Mucosa of descending colon (tissue), 3 donors: ENCODE data around the gene RCOR3. TPM values are rescaled to one million over a fixed set of nuclear protein-coding genes. Genes with fewer than 3 reads are reported as not detected.

Source experiments
- ATAC-seq: fragments of 200-7000 bp; cut with Tn5 transposase; one replicate; pipeline ENCODE4 v1.9.1; 2020; ENCODE audit warnings: mild to moderate bottlenecking, moderate library complexity
- DNase-seq, 3 donors: peaks; one replicate each; pipeline ENCODE4 v3.0.0-alpha.2; 2020
- H3K36me3 ChIP-seq: fragments of 200-600 bp; one replicate; pipeline ENCODE4 v1.8.0; 2021; ENCODE audit warnings: low read depth, mild to moderate bottlenecking
- H3K4me1 ChIP-seq: fragments of 200-600 bp; one replicate; pipeline ENCODE4 v1.8.0; 2021; ENCODE audit warnings: low read depth, mild to moderate bottlenecking
- H3K4me3 ChIP-seq: fragments of 200-600 bp; one replicate; pipeline ENCODE4 v1.8.0; 2021; ENCODE audit warnings: mild to moderate bottlenecking
- H3K9me3 ChIP-seq: fragments of 200-600 bp; one replicate; pipeline ENCODE4 v1.8.0; 2021; ENCODE audit warnings: mild to moderate bottlenecking
- intact Hi-C, 2 donors: fragments of 100-400 bp; cut with DNase I in 1 of 2; cut with micrococcal nuclease in 1 of 2; formaldehyde crosslinking; loops; one replicate each; pipeline versions ENCODE4 v1.11.0 to v1.11.1; 2022; cut with DNase I, micrococcal nuclease
- total RNA-seq, 3 donors: library from RNA; stranded (reverse); fragmentation: NEBNext Ultra II Directional in 2 of 3; extraction: Animal tissue kit (Norgen Biotek cat#: 25700) in 2 of 3; gene quantifications; one replicate each; pipeline versions ENCODE4 v1.2.1 to v1.2.4, GENCODE V29; 2021 to 2023
- TF ChIP-seq, protein P1 (sequence below): fragments of 200-600 bp; IDR thresholded peaks from one replicate; pipeline ENCODE4 v1.8.0; 2022; ENCODE audit warnings: antibody characterized with exemption, mild to moderate bottlenecking
- donor health status: DM: no; HTN: no; CAD: no; lungs with moderate emphysema.
- donor health status: DM: no; HTN: no; CAD: no.
- donor health status: DM: no; HTN: yes; CAD: no.

Gene RCOR3
- total RNA-seq, 3 donors from 2014 or later, result 41.1 to 68.0 (median 60.4) TPM

DNA sequence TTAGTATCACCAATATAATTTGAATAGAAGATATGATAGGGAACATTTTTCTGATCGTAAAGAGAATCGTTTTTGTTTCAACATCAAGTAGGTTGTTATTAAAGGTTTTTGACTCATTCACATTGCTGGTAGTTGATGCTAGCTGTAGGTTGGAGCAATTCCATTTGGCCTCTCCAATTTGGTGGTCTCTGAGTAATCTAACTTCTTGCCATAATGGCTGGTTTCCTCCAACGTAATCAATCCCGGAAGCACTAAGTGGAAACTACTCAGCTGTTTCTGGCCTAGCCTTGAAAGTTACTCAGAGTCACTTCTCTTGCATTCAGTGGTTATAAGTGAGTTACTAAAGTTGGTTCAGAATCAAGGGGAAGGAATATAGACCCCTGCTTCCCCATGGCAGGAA, 26.0 kb downstream of the RCOR3 start:
- H3K36me3 ChIP-seq, result no peaks in the 10 kb centered on the region
- no peaks in the 10 kb centered on the region for H3K4me1 ChIP-seq
- TF ChIP-seq, protein P1, sequence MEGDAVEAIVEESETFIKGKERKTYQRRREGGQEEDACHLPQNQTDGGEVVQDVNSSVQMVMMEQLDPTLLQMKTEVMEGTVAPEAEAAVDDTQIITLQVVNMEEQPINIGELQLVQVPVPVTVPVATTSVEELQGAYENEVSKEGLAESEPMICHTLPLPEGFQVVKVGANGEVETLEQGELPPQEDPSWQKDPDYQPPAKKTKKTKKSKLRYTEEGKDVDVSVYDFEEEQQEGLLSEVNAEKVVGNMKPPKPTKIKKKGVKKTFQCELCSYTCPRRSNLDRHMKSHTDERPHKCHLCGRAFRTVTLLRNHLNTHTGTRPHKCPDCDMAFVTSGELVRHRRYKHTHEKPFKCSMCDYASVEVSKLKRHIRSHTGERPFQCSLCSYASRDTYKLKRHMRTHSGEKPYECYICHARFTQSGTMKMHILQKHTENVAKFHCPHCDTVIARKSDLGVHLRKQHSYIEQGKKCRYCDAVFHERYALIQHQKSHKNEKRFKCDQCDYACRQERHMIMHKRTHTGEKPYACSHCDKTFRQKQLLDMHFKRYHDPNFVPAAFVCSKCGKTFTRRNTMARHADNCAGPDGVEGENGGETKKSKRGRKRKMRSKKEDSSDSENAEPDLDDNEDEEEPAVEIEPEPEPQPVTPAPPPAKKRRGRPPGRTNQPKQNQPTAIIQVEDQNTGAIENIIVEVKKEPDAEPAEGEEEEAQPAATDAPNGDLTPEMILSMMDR, result no peak
- no peak overlapping the region for H3K4me3 ChIP-seq
- intact Hi-C loops, result no loop called here
- no peaks in the 10 kb centered on the region for H3K9me3 ChIP-seq
- no peak for DNase-seq
- ATAC-seq, result no peak

DNA sequence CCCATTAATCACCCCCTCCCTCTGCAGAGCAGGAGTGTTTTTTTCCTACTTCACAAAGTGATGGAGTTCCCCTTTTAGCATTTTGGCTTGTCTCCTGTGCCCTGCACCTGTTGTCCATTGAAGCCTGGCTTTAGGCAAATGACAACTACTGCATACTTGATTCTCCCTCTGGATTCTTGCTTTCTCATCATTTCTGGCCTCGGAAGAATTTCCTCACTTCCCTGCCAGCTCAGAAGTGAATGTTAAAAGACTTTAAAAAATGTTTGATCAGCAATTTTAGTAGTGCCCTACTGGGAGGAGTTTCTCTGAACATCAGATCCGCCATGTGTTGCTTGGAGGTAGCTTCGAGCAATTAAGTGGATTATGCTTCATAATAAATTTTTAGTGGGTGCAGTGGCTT, 28.1 kb downstream of the RCOR3 start:
- DNase-seq, result no peak
- no peak overlapping the region for H3K4me3 ChIP-seq
- no peaks in the 10 kb centered on the region for H3K9me3 ChIP-seq
- TF ChIP-seq, protein P1, result no peak
- intact Hi-C loops, result no loop called here
- ATAC-seq, result no peak
- H3K4me1 ChIP-seq, result no peaks in the 10 kb centered on the region
- H3K36me3 ChIP-seq, result no peaks in the 10 kb centered on the region

DNA sequence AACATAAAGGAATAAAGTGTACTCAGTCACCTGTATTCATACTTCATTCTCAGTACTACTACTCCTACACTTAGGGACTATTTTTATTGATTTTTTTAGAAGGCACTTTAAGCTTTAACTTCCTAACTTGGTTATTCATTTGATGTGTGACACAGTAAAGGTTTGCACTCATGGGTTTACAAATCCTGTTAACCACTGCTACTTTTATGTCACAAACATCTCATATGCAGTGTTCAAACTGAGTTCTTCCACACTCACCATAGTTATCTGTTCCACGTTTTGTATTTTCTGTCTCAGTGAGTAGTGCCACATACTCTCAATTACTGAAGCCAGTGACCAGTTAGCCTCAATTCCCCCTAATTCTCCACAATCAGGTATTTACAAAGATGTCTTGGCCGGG, 33.2 kb downstream of the RCOR3 start:
- Histone ChIP-seq H3K9me3 (no peaks in the 10 kb centered on the region), H3K4me3 (no peak overlapping the region), H3K36me3 (no peaks in the 10 kb centered on the region), H3K4me1 (no peaks in the 10 kb centered on the region)
- intact Hi-C loops, result no loop called here
- TF ChIP-seq, protein P1, result no peak
- ATAC-seq (no peak), DNase-seq (no peak)

DNA sequence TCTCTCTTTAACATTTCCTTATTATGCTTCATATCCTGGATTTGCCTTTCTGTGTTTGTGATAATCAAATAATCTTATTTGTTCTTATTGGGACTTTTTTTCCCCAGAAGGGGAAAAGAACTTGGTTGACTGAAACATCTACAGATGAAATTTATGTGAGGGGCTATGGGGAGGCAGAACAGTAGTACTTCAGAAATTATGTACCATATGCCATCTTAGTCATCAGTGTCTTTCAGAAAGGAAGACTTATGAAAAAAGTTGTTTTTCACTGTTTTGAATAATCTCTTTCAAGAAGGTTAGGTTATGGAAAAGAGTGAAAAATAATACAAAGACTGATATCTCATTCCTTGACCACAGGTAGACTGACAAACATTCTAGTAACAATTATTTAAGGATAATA, 37.2 kb downstream of the RCOR3 start:
- no peak for ATAC-seq

DNA sequence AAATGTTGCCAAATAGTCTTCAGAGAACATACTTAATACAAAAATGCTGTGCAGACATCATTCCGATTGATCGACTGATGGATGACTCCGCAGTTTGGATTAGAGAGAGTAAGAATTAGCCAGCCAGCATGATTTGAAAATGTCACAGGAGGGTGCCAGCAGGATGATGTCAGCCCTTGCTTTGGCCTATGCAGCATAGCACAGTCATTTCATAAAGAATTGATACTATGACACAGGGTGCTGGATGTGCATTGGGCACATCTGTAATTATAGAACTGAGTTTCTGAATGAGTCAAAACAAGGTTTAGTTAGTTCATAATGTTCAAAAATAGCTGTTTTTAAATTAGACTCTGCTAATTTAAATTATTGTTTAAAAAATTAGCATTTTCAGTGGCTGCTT, 45.9 kb downstream of the RCOR3 start:
- Histone ChIP-seq H3K4me1 (no peaks in the 10 kb centered on the region), H3K36me3 (no peaks in the 10 kb centered on the region), H3K9me3 (no peaks in the 10 kb centered on the region), H3K4me3 (no peak overlapping the region)
- DNase-seq (no peak), ATAC-seq (no peak)
- intact Hi-C loops, result no loop called here
- TF ChIP-seq, protein P1, result no peak

More for the DNA sequence above, 37.2 kb downstream of the RCOR3 start:
- TF ChIP-seq, protein P1, result no peak
- H3K4me1 ChIP-seq, result no peaks in the 10 kb centered on the region
- no peak overlapping the region for H3K4me3 ChIP-seq
- intact Hi-C loops, result no loop called here
- no peaks in the 10 kb centered on the region for H3K36me3 ChIP-seq
- no peaks in the 10 kb centered on the region for H3K9me3 ChIP-seq
- no peak for DNase-seq

DNA sequence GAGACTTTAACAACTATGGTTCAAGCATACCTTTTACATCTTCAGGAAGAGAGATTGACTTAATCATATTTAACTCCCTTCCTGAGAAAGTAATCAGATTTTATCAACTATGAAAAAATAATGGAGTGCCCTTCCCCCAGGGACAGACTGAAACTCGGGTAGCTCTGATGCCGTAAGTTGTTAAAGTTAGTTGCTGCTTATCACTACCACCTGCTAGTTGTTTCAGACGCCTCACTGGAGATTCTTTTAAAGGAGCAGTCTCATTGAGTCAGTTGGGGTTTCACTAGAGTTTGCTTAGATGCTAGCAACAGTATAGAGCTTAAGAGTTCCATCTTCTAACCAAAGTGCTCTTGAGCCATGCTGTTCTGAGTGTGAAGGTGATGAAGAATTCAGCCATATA, 50.5 kb downstream of the RCOR3 start:
- no peaks in the 10 kb centered on the region for H3K36me3 ChIP-seq
- DNase-seq (no peak), ATAC-seq (peak; percentile 19)
- no peaks in the 10 kb centered on the region for H3K4me1 ChIP-seq
- intact Hi-C loops, result no loop called here
- no peak overlapping the region for H3K4me3 ChIP-seq
- no peaks in the 10 kb centered on the region for H3K9me3 ChIP-seq
- TF ChIP-seq, protein P1, result no peak
